Keratinocyte (primary cell): ENCODE measurements around the gene CDC42EP3. TPM values are rescaled to one million over a fixed set of nuclear protein-coding genes. Genes with fewer than 3 reads are reported as not detected.
A peak's percentile ranks its signal among the peaks of the same experiment; 100 is the strongest.

ENCODE experiments used
- DNase-seq: peaks from one replicate; pipeline ENCODE4 v3.0.0-alpha.2; 2011; ENCODE audit warnings: low read depth, missing footprints, low spot score
- FAIRE-seq: peaks from 2 replicates; lab custom pipeline; 2011; peaks lifted over from hg19 to GRCh38; lab: Jason Lieb, UNC
- H2AFZ ChIP-seq: 2 replicates; pipeline ENCODE4 v1.6.0; 2012; ENCODE audit warnings: low read length, control low read depth, inconsistent platforms; ENCODE audit not compliant: control insufficient read depth
- H3K27ac ChIP-seq: 2 replicates; pipeline ENCODE4 v1.5.1; 2011; ENCODE audit warnings: low read length; ENCODE audit not compliant: control insufficient read depth, insufficient read depth
- H3K27me3 ChIP-seq: 3 replicates; pipeline ENCODE4 v1.6.0; 2011; ENCODE audit warnings: low read length; ENCODE audit not compliant: control insufficient read depth, insufficient read depth; ENCODE audit errors: extremely low read depth
- H3K36me3 ChIP-seq, 2 experiments: 2 replicates in 1 of 2; 3 replicates in 1 of 2; pipeline ENCODE4 v1.5.1; 2011; ENCODE audit warnings: low read length in 2 of 2, mild to moderate bottlenecking in 1 of 2; ENCODE audit not compliant: control insufficient read depth in 2 of 2, insufficient read depth in 2 of 2; ENCODE audit errors: extremely low read depth in 1 of 2
- H3K4me1 ChIP-seq: 3 replicates; pipeline ENCODE4 v1.5.1; 2011; ENCODE audit warnings: low read length; ENCODE audit not compliant: control insufficient read depth, insufficient read depth; ENCODE audit errors: extremely low read depth
- H3K4me2 ChIP-seq: 3 replicates; pipeline ENCODE4 v1.6.0; 2011; ENCODE audit warnings: low read depth, low read length; ENCODE audit not compliant: control insufficient read depth, insufficient read depth; ENCODE audit errors: extremely low read depth
- H3K4me3 ChIP-seq, 3 experiments: fragments of 200-600 bp in 1 of 3; sonication (generic) in 1 of 3; 2 replicates in 2 of 3; 3 replicates in 1 of 3; pipeline ENCODE4 v1.5.1; 2011 to 2016; ENCODE audit warnings: low read length in 3 of 3, mild to moderate bottlenecking in 3 of 3, control low read depth in 2 of 3, inconsistent platforms in 1 of 3, low read depth in 1 of 3, mixed read lengths in 1 of 3, mixed run types in 1 of 3, moderate library complexity in 1 of 3; ENCODE audit not compliant: control insufficient read depth in 2 of 3, insufficient read depth in 2 of 3; ENCODE audit errors: extremely low read depth in 1 of 3
- H3K79me2 ChIP-seq: 2 replicates; pipeline ENCODE4 v1.6.0; 2012; ENCODE audit warnings: low read length; ENCODE audit not compliant: control insufficient read depth, insufficient read depth
- H3K9ac ChIP-seq: 3 replicates; pipeline ENCODE4 v1.6.0; 2011; ENCODE audit warnings: low read length; ENCODE audit not compliant: control insufficient read depth, insufficient read depth; ENCODE audit errors: extremely low read depth
- H3K9me1 ChIP-seq: 3 replicates; pipeline ENCODE4 v1.6.0; 2011; ENCODE audit warnings: low read length; ENCODE audit not compliant: control insufficient read depth, insufficient read depth; ENCODE audit errors: extremely low read depth
- H3K9me3 ChIP-seq: 2 replicates; pipeline ENCODE4 v1.5.1; 2012; ENCODE audit warnings: low read depth, low read length; ENCODE audit not compliant: control insufficient read depth
- H4K20me1 ChIP-seq: 3 replicates; pipeline ENCODE4 v1.6.0; 2011; ENCODE audit warnings: low read length; ENCODE audit not compliant: control insufficient read depth, insufficient read depth; ENCODE audit errors: extremely low read depth
- EZH2 ChIP-seq: IDR thresholded peaks from one replicate; pipeline ENCODE4 v1.6.1; 2012; ENCODE audit warnings: inconsistent platforms, mild to moderate bottlenecking, low read length, moderate library complexity
- dilution Hi-C: fragments of 300-500 bp; cut with MboI; formaldehyde crosslinking; loops from one replicate; pipeline ENCODE4 v1.7.0; 2020; ENCODE audit warnings: low sequenced_read_pairs; ENCODE audit not compliant: extremely low pct_ligation_motif_present
- polyA plus RNA-seq, 5 experiments: library from polyadenylated mRNA; depleted of rRNA in 3 of 5; stranded (reverse) in 3 of 5; stranded (forward) in 1 of 5; unstranded in 1 of 5; fragments of >200 nt; gene quantifications; 1 replicate in 1 of 5; 2 replicates in 3 of 5; 3 replicates in 1 of 5; pipeline versions ENCODE4 v1.2.1 to v1.2.3, GENCODE V29; 2011 to 2012; ENCODE audit warnings: missing spikeins in 2 of 5, low read depth in 1 of 5, low replicate concordance in 1 of 5
- TF ChIP-seq, protein P1 (sequence below), 3 experiments: IDR thresholded peaks in 1 of 3; conservative IDR thresholded peaks in 1 of 3; optimal IDR thresholded peaks in 1 of 3; 2 replicates in 2 of 3; 3 replicates in 1 of 3; pipeline versions ENCODE3 to v1.5.1; 2011; ENCODE audit warnings: low read length in 3 of 3, mild to moderate bottlenecking in 3 of 3, moderate library complexity in 2 of 3, control low read depth in 1 of 3, inconsistent platforms in 1 of 3; ENCODE audit not compliant: insufficient read depth in 2 of 3; ENCODE audit errors: extremely low read depth in 1 of 3

CDC42EP3 gene
- polyA plus RNA-seq, 1 donor (not counting 4 experiments of a cell fraction or from before 2014, with no cell fraction given): 34.6 TPM

- Histone ChIP-seq H3K79me2 (no peaks in the 10 kb centered on the region), H3K4me1 (peaks cover 17% of the 10 kb centered on the region), H3K27me3 (no peaks in the 10 kb centered on the region), H3K9ac (no peak overlapping the region), H3K4me2 (no peak overlapping the region), H3K9me3 (no peaks in the 10 kb centered on the region), H3K27ac (peak overlapping the region; percentile 84), H3K9me1 (no peaks in the 10 kb centered on the region), H3K4me3 (no peak overlapping the region), H3K36me3 (peaks cover 0 to 1% of the 10 kb centered on the region in 2 experiments), H2AFZ (no peak overlapping the region), H4K20me1 (no peaks in the 10 kb centered on the region)
- dilution Hi-C loops: no loop called here
- DNase-seq (no peak), FAIRE-seq (no peak)
- TF ChIP-seq EZH2: no peak
- TF ChIP-seq, protein P1, sequence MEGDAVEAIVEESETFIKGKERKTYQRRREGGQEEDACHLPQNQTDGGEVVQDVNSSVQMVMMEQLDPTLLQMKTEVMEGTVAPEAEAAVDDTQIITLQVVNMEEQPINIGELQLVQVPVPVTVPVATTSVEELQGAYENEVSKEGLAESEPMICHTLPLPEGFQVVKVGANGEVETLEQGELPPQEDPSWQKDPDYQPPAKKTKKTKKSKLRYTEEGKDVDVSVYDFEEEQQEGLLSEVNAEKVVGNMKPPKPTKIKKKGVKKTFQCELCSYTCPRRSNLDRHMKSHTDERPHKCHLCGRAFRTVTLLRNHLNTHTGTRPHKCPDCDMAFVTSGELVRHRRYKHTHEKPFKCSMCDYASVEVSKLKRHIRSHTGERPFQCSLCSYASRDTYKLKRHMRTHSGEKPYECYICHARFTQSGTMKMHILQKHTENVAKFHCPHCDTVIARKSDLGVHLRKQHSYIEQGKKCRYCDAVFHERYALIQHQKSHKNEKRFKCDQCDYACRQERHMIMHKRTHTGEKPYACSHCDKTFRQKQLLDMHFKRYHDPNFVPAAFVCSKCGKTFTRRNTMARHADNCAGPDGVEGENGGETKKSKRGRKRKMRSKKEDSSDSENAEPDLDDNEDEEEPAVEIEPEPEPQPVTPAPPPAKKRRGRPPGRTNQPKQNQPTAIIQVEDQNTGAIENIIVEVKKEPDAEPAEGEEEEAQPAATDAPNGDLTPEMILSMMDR (optimal IDR thresholded peaks at IDR 0.05 in 1 of 3, IDR thresholded peaks at IDR 0.05 in 1 of 3, conservative IDR thresholded peaks at IDR 0.05 in 1 of 3; ENCODE audit: extremely low read depth in 1 of 3, insufficient read depth in 2 of 3, low read length in 3 of 3): no peak
These were observed 34.9 kb downstream of the CDC42EP3 start for GRCh38 chr2:37636381-37637066.

DNA sequence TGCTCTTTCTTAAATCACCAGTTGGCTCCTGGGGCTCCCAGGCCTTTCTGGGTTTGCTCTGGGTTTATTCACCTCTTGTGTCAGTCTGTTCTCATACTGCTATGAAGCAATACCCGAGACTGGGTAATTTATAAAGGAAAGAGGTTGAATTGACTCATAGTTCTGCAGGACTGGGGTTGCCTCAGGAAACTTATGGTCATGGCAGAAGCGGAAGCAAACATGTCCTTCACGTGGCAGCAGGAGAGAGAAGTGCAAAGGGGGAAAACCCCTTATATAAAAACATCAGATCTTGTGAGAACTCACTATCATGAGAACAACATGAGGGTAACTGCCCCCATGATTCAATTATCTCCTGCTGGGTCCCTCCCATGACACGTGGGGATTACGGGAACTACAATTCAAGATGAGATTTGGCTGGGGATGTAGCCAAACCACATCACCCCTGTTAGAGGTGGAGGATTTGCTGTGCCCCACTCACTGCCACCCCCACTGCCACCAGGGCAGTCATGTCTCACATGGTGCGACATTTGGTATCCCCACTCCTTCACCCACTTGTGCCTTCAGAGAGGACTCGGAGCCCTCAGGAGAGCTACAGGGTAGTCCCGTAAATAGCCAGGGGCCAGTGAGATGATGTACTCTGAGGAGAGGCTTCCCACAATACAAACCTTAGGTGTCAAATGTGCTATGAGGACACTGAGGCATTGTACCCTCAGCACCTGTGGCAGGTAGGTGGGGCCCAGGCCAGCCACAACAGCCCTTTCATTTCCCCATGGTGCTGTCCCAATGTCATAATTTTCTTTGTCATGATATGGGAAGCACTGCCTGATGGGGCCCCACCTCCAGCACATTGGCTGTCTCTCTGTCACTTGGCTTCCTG, 35.7 kb downstream of the CDC42EP3 start:
- Histone ChIP-seq H3K4me3 (no peak overlapping the region), H3K9me1 (no peaks in the 10 kb centered on the region), H3K79me2 (no peaks in the 10 kb centered on the region), H3K27me3 (no peaks in the 10 kb centered on the region), H4K20me1 (no peaks in the 10 kb centered on the region), H3K9me3 (no peaks in the 10 kb centered on the region), H3K27ac (peak overlapping the region; percentile 84), H3K9ac (peak overlapping the region; percentile 47), H3K4me2 (peak overlapping the region; percentile 33), H3K4me1 (peaks cover 17% of the 10 kb centered on the region), H3K36me3 (no peaks in the 10 kb centered on the region), H2AFZ (peak overlapping the region; percentile 66)
- TF ChIP-seq EZH2: no peak
- TF ChIP-seq, protein P1 (optimal IDR thresholded peaks at IDR 0.05 in 1 of 3, IDR thresholded peaks at IDR 0.05 in 1 of 3, conservative IDR thresholded peaks at IDR 0.05 in 1 of 3; ENCODE audit: extremely low read depth in 1 of 3, insufficient read depth in 2 of 3, low read length in 3 of 3): no peak
- peak; percentile 78 for FAIRE-seq
- dilution Hi-C loops: no loop called here
- peak; percentile 79 for DNase-seq
